HG03521 (cell line): ENCODE measurements around the gene ENTREP3.
"Not testable (repeated sequence)": the region's sequence is repeated elsewhere in the genome, so short reads cannot be mapped to it uniquely, and the experiment has no call there.

ENCODE experiments used
- ATAC-seq: cut with Tn5 transposase; IDR thresholded peaks from one replicate; pipeline ENCODE4 v1.9.1; 2021; ENCODE audit warnings: mild to moderate bottlenecking, moderate library complexity; ENCODE audit not compliant: unreplicated experiment

The ENTREP3 gene

DNA sequence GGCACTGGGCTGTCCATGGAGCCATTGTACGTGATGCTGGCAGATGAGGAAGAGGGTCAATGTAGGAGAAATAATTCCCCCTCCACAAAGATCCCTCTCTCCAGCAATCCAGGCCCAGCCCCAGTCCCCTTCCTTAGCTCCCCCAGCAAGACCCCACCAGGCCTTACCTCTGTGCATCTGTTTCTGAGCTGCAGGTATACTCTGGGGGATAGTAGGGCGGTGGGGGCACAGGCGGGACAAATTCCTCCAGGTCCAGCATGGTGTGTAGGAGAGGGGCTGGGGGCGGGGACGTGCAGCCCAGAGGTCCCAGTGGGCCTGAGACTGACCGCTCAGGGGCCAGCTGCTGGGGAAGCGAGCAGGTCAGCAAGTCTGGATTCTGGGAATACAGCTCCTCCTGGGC lies 3.7 kb downstream of the ENTREP3 start:
- ATAC-seq, result no peak

DNA sequence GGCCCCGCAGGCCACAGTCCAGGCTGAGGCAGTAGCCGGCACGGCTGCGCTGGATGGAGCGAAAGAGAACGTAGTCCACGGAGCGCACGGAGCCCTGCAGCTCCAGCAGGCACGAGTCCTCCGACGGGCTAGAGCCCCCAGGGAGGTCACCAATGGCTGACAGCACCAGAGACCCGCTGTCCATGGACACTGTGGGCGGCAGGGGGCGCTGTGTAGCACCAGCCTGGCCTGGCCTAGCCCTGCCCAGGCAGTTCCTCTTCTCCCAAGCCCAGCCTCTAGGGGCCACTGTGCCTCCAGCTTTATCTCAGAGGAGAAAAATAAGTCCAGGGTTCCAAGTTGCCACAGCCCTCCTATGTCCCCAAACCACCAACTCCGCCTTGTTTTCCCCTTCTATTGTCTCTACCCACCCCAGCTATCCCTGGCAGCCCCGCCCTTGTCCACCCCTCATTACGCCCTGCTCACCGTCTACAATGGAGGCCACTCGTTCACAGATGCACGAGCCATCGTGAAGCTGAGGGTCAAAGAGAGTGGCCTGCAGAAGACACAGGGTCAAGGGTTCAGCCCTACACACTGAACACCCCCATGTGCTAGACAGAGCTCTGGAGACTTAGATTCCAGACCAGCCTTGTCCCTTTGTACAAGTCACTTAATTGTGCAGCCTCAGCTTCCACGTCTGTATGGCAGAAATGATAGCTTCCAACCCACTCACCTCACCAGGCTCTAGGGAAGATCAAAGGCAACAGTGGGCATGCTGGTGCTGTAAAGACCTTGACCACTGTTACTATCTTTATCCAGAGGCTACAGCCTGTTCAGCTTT lies 4.4 kb downstream of the ENTREP3 start:
- peak; percentile 79 for ATAC-seq

DNA sequence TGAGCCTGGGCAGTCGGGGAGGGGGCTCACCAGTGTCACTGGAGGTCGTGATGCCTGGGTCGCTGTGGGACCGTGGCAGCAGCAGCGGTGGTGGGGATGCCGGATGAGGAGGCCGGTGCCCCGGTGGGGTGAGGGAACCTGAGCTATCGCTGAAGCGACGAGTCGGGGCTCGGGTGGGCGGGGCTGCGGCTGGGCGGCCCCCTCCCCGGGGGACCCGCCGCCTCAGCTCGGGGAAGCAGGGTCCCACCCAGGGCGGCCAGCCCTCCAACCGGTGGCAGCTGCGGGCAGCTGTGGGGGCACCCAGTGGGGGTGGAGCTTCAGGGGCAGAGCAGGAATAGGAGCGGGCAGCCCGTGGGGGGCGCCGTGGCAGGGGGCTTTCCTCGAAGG lies 5.0 kb downstream of the ENTREP3 start:
- ATAC-seq, result peak; percentile 11

DNA sequence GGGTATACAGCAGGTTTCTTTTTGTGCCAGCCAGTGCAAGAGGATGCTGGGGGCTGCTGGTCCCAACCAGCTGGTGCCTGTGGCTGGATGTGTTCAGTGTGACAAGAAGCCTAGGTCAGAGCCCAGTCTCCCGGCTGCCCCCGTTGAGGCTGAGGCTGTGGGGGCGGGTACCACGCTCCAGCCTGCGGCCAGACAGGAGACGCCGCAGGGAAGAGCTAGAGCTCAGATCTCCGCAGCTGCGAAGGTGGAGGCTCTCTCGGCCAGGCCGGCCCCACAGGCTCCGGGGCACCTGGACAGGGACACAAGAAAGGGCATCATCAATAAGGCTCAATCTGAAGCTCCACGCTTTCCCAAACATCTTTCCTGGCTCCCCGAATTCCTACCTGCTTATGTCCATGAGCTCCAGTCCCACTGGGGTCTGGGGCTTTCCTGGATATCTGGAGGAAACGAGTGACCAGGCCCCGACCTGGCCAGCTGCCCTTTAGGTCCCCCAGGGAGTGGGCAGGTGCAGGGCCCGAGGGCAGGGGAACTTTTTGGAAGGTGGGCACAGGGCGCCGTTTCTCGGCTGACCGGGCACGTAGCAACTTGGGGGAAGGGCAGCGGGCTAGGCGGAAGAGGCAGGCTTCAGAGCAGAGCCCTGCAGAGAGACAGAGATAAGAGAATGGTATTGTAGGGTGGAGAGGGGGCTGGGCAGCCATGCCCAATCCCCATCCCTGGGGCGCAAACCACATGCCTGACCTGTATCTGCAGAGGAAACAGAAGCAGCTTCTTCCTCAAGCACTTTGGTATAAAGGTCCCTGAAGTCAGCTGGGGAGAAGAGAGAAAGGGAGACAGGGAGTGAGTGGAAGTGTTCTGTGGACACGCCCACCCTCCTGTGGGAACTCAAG lies 7.4 kb downstream of the ENTREP3 start:
- ATAC-seq, result no peak

DNA sequence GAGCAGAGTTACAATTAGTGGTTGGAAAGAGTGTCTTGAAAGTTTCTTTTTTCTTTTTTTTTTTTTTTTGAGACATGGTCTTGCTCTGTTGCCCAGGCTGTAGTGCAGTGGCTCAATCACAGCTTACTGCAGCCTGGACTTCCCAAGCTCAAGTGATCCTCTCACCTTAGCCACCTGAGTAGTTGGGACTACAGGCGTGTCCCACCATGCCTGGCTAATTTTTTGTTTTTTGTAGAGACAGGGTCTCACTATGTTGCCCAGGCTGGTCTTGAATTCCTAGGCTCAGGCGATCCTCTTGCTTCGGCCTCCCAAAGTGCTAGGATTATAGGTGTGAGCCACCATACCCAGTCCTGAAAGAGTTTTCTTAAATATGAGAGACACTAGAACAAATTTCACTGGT lies 8.5 kb downstream of the ENTREP3 start:
- ATAC-seq, result not testable (repeated sequence)

DNA sequence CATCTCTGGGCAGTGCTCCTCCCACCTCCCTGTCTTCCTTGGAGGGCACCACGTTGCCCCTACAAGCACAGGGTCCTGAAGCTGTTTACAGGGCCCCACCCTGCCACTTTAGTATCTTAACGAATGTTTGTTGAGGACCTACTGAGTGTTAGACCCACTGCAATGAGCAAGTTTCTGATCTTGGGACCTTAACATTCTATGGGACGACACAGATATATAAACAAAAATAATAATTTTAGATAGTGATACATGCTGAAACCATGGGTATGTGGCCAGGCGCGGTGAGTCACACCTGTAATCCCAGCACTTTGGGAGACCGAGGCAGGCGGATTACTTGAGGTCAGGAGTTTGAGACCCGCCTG lies 10.1 kb downstream of the ENTREP3 start:
- ATAC-seq, result no peak

DNA sequence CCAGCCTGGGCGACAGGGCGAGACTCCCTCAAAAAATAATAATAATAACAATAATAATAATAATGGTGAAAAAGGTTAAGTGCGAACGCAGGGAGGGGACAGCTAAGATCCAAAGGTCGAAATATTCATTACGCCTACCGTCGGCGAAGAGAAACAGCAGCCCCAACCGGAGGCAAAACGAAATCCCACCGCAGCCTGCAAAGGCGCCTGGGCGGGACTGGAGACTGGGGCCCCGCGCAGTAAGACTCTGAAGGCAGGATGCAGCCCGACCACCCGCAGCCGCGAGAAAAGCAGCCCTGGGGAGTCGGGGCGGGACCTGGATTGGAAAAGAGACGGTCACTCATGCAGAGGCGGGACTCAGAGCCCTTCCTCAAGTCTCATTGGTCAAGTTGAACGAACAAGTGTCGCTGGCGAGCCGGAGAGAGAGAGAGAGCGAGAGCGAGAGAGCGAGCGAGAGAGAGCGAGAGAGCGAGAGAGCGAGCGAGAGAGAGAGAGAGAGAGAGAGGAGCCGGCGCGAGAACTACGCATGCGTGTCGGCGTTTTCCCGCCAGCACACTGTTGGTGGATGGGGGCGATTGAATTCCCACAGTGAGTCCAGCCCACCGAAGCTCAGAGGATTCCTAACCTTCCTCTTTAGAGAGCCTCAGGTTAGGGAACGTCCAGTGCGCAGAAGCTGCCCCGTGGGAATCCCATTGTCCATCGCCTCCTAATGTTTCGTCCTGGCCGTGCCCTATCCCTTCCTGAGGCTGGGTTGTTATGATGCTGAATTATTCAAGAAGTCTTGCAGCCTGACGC lies 10.7 kb downstream of the ENTREP3 start:
- peak; percentile 92 for ATAC-seq

DNA sequence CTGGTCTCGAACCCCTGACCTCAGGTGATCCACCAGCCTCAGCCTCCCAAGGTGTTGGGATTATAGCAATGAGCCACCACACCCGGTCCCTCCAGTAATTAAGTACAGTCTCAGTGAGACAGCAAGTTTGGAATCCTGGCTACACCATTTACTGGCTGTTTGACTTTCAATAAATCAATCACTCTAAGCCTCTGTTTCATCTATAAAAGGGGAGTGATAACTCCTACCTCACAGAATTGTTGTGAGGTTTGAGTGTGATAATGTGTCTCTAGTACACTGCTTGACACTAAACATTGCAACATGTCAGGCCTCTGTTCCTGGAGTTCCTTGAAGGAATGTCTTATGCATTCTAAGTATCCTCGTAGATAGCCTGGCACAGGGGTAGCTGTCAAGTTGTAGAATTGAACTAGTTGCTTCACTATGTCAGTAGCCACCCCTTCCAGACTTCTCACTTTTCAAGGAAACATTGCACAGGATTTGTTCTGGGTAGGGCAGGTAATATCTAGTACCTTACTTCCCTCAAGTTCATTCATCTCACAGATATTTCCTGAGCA lies 12.4 kb downstream of the ENTREP3 start:
- ATAC-seq, result no peak

DNA sequence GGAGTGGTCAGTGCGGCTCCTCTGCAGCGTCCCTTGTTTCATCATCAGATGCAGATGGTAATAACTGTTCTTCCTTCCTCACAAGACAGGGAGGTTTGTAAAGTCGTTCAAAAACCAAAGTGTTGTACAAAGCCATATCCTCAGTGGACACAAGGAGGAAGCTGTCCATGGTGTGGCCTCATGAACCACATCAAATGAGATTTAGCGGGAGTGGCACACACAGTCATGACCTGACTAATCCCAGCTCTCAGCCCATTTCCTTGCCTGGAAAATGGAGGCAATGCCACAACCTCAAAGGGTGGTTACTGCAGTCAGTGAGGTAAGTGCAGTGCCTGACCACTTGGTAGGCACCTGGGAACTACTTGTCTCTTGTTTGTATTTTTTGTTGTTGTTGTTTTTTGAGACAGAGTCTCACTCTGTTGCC lies 13.4 kb downstream of the ENTREP3 start:
- no peak for ATAC-seq

DNA sequence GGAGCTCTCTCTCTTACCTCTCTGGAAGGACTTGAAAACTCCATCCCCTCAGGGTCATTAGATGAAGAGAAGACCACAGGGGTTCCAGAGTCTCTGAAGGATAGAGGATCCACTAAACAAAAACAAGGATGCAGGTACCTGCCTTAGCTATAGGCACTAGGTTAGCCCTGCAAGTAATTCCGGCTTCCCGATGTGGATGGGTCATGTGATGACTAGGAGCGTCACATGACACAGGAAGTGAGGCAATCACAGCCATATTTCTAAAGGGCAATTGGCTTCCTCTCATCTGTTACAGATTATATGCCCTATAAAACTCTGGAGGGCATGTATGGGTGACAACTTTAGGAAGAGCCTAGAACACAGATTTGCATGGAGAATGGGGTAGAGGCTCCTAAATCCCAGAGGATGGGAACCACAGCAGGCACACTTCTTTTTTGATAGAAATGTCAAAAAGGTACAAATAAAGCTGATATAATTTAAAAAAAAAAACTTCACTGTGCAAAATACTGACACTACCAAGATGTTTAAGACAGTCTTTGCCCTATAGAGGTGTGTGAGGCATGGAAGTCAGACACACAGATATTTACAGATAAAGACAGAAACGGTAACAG lies 14.1 kb downstream of the ENTREP3 start:
- no peak for ATAC-seq

DNA sequence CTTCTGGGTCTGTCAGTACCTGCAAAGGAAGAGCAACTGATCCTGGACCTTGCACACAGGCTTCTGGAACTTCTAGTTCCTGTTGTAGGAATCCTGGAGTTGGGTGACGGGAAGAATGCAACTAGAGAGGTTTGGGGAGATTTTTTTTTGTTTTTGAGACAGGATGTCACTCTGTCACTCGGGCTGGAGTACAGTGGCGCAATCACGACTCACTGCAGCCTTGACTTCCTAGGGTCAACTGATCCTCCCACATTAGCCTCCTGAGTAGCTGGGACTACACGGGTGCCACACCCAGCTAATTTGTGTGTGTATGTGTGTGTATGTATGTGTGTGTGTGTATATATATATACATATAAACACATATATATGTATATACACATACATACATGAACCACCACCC lies 18.8 kb downstream of the ENTREP3 start:
- ATAC-seq, result no peak

DNA sequence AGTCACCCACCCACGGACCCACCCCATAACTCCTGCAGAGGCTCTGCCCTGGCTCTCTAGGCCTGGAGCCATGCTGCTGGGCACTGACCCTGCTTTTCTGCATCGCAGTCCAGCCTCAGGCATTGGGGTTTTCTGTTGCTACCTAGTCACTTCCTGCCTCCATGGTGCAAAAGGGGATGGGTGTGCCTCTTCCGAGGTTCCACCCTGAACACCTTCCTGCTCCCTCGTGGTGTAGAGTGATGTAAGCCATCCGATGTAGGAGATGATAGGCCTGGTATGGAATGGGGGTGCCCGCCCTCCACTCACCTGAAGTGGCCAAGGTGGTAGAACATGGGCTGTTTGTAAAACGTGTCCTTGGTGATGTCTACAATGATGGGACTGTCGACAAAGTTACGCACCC lies 19.9 kb downstream of the ENTREP3 start:
- ATAC-seq, result not testable (repeated sequence)

DNA sequence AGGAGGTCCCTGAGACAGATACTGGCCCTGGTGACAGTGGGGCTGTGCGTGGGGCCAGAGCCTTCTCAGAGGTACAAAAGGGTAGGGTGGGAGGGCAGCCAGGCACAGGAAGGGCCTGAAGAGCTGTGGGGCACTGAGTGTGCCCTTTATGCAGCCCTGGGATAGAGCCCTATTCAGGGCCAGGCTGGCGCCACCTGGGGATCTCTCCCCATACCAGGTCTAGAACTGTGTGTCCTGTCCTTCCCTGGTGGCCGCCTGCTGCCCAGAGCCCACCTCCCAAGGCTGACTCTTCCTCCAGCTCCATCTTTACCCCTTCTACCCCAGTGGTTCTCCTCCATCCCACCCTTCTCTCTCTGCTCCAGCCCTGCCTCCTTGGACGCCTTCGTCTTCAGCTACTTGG lies 21.8 kb downstream of the ENTREP3 start:
- ATAC-seq, result not testable (repeated sequence)

DNA sequence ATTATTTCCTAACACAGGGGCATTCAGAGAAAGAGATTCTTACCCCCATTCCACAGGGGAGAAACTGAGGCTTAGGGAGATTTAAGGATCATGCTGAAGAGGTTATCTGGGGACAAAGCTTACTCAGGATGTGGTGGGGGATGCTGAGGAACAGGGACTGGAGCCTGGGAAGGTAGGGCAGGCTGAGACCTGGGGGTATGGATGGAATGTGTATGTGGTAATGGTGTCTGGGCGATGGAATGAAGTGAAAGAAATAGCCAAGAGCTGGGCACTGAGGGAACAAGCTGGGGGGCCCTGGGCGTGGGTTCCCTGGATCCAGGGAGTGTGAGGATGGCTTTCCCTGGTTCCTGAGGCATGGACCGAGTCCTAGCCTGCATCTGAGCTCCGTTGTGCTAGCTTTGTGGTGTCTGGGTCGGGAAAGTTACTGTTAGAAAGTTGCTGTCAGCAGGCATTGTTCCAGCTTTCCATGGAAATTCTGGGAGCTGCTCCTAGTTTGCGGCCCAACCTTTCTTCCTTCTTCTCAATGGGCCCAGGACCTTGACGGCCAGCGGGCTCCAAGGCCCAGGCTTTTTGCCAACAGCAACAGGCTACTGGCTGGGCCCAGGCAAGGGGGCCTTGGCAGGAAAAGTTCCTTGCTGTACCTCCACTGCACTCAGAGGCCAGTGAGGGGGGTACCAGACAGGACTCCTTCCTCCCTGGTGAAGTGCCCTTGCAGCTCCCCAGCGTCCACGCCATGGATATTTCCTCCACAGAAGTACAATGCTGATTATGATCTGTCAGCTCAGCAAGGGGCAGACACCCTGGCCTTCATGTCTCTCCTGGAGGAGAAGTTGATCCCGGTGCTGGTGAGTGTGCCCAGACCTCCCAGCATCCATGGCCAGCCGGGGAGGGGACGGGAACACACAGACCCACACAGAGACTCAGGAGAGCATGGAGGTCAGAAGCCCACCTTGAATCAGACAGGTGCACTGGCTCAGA lies 23.0 kb downstream of the ENTREP3 start:
- not testable (repeated sequence) for ATAC-seq

DNA sequence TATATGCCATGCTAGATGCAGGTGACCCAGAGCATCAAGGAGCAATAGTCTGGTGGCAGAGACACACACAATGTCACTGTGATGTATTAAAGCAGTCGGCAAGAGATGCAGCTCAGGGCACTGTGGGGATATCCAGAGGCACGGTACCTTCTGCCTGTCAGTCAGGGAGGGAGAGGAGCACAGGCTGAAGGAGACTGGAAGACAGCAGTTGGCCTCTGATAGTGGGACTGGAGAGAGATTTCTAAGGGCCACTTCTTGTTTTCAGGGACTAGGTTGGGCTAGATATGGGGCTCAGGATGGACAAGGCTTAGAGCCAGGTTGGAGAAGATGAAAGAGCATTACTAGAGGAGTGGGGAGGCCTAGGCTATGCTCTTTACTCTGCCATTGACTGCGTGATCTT lies 24.0 kb downstream of the ENTREP3 start:
- ATAC-seq, result not testable (repeated sequence)

DNA sequence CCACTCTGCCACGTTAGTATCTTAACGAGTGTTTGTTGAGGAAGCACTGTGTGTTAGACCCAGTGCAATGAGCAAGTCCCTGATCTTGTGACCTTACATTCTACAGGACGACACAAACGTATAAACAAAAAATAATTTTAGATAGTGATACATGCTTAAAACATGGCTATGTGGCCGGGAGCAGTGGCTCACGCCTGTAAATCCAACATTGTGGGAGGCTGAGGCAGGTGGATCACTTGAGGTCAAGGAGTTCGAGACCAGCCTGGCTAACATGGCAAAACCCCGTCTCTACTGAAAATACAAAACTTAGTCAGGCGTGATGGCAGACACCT lies 27.2 kb downstream of the ENTREP3 start:
- no peak for ATAC-seq

DNA sequence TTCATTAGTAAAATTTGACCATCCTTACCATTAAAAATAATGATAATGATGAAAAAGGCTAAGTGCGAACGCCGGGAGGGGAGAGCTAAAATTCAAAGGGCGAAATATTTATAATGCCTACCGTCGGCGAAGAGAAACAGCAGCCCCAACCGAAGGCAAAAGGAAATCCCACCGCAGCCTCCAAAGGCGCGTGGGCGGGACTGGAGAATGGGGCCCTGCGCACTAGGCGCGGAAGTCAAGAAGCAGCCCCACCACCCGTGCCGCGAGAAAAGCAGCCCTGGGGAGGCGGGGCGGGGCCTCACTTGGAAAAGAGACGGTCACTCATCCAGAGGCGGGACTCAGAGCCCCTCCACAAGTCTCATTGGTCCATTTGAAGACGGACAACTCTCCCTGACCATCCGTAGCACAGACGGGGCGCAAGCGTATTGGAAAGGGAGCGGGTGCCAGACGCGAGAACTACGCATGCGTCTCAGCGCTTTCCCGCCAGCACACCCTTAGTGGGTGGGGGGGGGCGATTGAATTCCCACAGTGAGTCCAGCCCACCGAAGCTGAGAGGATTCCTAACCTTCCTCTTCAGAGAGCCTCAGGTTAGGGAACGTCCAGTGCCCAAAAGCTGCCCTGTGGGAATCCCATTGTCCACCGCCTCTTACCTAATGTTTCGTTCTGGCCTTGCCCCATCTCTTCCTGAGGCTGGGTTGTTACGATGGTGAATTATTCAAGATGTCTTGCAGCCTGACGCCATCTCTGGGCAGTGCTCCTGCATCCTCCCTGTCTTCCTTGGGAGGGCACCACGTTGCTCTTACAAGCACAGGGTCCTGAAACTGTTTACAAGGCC lies 27.8 kb downstream of the ENTREP3 start:
- peak; percentile 94 for ATAC-seq

DNA sequence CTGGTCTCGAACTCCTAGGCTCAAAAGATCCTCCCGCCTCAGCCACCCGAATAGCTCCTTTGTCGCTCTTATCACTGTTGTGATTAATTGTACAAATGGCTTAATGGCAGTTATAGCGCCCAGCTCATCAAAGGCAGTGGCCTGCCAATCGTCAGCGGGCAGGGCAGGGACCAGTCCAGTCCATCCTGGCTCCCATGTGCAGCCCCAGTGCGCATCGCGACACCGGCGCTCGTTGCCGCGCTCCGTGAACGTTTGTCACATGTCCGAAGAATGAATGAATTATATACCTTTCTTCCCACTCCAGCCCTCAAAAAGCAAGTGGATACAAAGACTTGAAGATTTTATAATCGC lies 28.4 kb downstream of the ENTREP3 start:
- no peak for ATAC-seq
